DMS153 treated with DMSO at 0.1 percent for 48 hours (cell line): ENCODE data around the gene ARMC3.
"Not testable (repeated sequence)": the region's sequence is repeated elsewhere in the genome, so short reads cannot be mapped to it uniquely, and the experiment has no call there.

Experiments
- DNase-seq: peaks from one replicate; lab custom pipeline; 2025; ENCODE audit not compliant: unreplicated experiment; lab: John Stamatoyannopoulos, UW

ARMC3 gene

GRCh38 chr10:22927661-22928403 lies at the start of gene ARMC3:
Gene ARMC3 (plus strand): TSS chr10:22928053. CDS start chr10:22931997, 3,944 bp downstream.
- no peak for DNase-seq

DNA sequence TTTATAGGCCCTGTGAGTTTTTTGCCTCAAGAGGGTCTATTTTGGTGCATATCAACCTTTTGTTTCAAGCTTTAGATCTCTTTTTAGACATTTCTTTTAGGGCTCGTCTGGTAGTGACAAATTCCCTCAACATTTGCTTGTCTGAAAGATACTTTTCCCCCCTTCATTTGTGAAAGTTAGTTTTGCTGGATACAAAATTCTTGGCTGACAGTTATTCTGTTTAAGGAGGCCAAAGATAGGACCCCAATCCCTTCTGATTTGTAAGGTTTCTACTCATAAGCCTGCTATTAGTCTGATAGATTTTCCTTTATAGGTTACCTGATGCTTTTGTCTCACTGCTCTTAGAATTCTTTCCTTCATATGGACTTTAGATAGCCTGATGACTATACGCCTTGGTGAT lies 36.1 kb upstream of the ARMC3 start:
- DNase-seq = no peak

DNA sequence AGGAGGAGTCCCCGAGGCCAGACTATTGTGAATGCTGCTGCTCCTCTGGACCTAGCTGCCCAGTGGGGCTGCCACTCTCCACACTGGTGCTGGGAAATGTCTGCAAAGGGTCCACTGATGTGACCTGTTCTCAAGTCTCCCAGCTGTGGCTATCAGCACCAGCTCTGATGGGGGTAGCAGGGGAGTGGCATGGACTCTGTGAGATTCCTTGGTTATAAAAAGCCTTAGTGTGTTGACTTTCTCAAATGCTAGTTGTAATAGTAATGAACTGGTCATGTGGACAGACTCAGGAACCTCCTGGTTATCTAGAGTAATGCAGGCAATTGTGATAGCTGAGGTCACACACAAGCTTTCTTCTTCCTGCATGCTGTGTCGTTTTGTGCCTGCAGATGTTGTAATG lies 34.1 kb upstream of the ARMC3 start:
- no peak for DNase-seq

DNA sequence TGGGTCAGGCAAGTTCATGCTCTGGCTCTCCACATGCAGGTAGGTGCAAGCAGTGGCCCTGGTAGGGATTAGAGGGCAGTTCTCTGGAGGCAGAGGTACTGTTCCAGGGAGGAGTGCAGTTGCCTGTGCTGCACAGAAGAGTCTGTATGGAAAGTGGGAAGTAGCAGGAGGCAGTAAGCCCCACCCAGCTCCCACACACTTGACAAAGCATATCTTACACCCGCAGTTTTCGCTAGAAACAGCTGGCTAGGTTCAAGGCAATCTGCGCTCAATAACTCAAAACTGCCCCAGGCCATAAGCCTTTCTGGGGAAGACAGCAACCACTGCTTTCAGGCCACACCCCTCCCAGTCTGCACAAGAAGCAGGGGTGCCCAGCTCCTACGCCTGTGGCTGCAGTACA lies 33.1 kb upstream of the ARMC3 start:
- DNase-seq = no peak

DNA sequence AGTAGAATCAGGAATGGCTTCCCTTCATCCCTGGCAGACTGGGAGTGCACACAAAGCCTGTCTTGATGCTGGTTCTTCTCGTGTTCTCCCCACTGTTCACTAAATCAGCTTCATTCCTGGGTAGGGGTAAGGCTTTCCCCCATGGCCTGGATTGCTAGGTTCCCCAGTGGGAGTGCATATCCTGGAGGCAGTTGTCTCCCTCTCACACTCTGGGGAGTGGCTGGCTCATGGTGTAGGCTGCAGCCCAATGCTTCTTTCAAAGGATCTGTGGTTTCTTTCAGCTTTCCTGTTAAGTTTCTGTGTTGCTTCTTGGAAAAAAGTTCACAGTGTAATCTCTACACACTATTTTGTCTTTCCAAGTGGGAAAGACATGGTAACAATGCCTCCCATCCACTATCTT lies 32.6 kb upstream of the ARMC3 start:
- no peak for DNase-seq

DNA sequence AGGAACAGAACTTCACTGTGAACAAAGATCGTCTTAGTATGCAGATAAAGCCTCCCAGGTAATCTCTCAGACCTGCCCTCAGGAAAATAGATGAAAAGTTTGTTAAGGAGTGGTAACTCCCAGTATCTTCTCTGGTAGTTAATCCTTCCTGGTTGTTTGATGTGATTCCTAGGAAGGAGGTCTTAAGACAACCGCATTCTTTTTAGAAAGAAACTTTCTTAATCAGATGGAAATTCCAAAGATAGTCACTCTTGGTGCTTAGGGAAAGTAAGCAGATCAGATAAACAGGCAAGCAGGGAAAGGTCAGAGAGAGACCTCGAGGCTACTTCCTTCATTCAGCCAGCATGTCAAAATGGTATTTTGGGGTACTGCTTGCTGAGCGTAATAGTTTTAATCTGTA lies 30.5 kb upstream of the ARMC3 start:
- no peak for DNase-seq

GRCh38 chr10:22899307-22899706 lies 28.5 kb upstream of the ARMC3 start:
- no peak for DNase-seq

- no peak for DNase-seq
These were observed 28.1 kb upstream of the ARMC3 start for GRCh38 chr10:22899775-22900174.

GRCh38 chr10:22900841-22901601 lies 26.8 kb upstream of the ARMC3 start:
- no peak for DNase-seq

- not testable (repeated sequence) for DNase-seq
These were observed 25.7 kb upstream of the ARMC3 start for GRCh38 chr10:22902147-22902546.

DNA sequence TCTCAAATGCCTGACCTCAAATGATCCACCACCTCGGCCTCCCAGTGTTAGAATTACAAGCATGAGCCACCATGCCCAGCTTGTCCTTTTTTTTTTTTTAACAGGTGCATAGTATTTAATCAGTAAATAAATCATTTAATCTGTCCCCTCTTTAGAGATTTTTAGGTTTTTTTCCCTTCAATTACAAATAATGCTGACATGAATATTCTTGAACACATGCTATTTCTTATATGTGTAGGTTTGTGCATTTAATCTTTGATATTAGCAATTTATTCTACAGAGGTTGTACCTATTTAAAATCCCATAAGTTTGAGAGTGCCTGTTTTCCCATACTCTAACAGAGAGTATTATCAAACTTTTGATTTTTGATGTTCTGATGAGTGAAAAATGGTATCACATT lies 24.2 kb upstream of the ARMC3 start:
- no peak for DNase-seq

DNA sequence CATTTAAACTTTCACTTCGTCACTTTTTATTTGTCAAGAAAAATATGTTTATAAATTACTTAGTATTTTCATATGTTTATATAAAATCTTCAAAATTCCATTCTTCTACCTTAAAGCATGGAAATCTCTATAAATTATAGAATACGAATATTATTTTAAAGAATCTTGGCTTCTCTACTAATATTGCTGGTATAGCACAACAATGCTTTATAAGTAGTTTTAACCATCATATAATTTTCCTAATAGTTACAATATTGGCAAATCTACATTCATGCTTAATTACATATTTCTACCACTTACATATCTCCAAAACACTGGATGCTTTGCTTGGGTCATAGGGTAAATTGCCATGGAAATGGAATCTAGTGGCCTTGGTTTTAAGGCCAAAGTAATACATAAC lies 21.1 kb upstream of the ARMC3 start:
- DNase-seq = no peak

DNA sequence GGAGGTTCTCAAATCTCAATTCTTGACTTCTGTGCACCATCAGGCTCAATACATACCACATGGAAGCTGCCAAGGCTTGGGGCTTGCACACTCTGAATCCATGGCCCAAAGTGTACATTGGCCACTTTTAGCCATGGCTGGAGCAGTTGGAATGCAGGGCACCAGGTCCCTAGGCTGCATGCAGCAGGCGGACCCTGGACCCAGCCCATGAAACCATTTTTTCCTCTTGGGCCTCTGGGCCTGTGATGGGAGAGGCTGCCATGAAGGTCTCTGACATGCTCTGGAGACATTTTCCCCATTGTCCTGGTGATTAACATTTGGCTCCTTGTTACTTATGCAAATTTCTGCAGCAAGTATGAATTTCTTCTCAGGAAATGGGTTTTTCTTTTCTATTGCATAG lies 19.0 kb upstream of the ARMC3 start:
- DNase-seq = no peak

- DNase-seq = not testable (repeated sequence)
These were observed 18.2 kb upstream of the ARMC3 start for GRCh38 chr10:22909673-22910072.

GRCh38 chr10:22911067-22911466 lies 16.8 kb upstream of the ARMC3 start:
- no peak for DNase-seq

DNA sequence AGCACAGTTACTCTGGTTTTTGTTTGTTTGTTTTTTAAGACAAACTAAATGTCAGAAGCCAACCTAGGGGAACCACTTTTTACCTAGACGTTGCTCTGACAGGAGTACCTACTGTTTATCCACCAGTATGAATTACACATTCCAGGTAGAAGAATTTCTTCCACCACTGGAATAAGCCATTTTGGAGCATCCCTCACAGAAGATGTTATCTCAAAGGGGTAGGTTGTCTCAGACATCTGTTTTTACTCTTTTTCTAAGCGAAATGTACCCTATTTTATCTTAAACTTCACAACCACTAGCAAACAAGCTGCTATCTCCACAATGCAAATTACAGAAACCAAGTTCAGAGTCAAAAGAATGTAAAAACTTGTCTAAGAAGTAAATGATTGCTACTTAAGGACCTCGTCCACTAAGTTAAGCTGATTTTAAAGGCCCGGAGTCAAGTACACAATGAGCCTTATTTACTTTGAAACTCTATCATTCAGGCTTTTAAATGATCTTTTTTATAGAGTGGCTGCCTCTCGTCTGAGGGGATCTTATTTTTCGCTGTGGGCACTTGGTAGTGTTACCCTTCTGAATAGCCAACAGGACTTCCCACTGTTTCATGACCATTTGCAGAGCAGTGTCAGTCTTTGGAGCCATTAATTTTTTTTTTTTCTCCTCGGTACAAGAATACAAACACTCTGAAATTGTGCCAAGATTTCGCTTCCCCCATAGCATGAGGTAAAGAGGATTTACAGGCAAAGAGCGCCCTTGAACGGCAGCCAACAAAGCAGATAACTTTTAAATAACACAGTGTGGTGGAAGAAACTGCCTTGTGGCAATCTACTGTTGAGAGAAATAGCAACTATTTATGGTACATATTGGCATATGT lies 15.7 kb upstream of the ARMC3 start:
- DNase-seq = peak; percentile 34

GRCh38 chr10:22912763-22913384 lies 15.0 kb upstream of the ARMC3 start:
- DNase-seq = peak; percentile 31

- DNase-seq = no peak
These were observed 14.3 kb upstream of the ARMC3 start for GRCh38 chr10:22913474-22914092.

DNA sequence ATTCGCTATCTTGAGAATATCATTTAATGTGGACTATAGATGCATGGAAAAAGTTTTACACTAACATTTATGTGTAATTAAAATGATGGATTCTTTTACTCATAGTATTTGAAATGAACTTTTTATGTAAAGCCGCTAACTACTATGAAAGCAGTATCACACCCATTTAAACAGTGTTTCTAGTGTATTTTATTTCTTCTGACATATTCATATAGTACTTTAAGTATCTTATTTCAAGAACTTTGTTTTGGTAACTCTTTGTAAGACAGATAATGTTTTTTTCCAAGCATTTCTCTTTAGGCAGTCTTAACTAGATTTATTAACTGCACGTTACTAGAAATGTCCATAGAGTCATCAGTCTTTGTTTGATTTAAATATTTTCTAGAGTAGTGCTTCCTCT lies 12.5 kb upstream of the ARMC3 start:
- no peak for DNase-seq

GRCh38 chr10:22925088-22925487 lies 2.8 kb upstream of the ARMC3 start:
- DNase-seq = no peak

DNA sequence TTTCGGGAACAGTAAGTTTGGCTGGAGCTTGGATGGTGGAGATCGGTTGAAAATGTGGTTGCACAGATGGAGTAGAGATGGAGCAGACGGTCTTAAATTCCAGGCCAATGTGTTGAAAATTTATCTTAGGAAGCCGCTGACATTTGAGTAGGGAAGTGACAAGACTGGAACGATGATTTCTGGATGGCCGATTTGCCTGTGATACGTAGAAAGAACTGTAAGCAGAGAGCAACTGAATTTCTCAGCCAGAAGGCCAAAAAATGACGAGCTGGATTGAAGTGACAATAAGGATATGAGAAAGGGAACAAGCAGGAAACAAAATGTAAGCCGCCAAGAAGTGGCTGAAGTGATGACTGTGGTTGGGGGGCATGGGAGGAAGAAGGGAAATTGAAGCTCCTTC lies 687 bp upstream of the ARMC3 start:
- DNase-seq = no peak
